Smooth muscle cell (in vitro differentiated cells): Measurements from ENCODE around the gene PSME1. TPM values are rescaled to one million over a fixed set of nuclear protein-coding genes. Genes with fewer than 3 reads are reported as not detected.

Experiments
- DNase-seq: peaks from one replicate; lab custom pipeline; 2025; ENCODE audit not compliant: unreplicated experiment; lab: John Stamatoyannopoulos, UW
- H2AFZ ChIP-seq: fragments of 200-600 bp; sonication (generic); 2 replicates; pipeline ENCODE4 v1.6.0; 2016; ENCODE audit warnings: antibody characterized with exemption, low read depth, mild to moderate bottlenecking
- H3F3A ChIP-seq: fragments of 200-600 bp; sonication (generic); 2 replicates; pipeline ENCODE4 v1.6.0; 2017; ENCODE audit warnings: antibody characterized with exemption, low read depth
- H3K27ac ChIP-seq: fragments of 200-600 bp; sonication (generic); 2 replicates; pipeline ENCODE4 v1.5.1; 2016; ENCODE audit warnings: low read depth, mild to moderate bottlenecking
- H3K27me3 ChIP-seq: fragments of 200-600 bp; sonication (generic); 2 replicates; pipeline ENCODE4 v1.6.1; 2016; ENCODE audit warnings: low read depth, mild to moderate bottlenecking
- H3K36me3 ChIP-seq: fragments of 200-600 bp; sonication (generic); 2 replicates; pipeline ENCODE4 v1.5.1; 2016; ENCODE audit warnings: low read depth
- H3K4me1 ChIP-seq: fragments of 200-600 bp; sonication (generic); 2 replicates; pipeline ENCODE4 v1.5.1; 2016; ENCODE audit warnings: low read depth
- H3K4me2 ChIP-seq: fragments of 200-600 bp; sonication (generic); 2 replicates; pipeline ENCODE4 v1.6.0; 2016; ENCODE audit warnings: mild to moderate bottlenecking
- H3K4me3 ChIP-seq: fragments of 200-600 bp; sonication (generic); 2 replicates; pipeline ENCODE4 v1.5.1; 2016; ENCODE audit warnings: mild to moderate bottlenecking
- H3K79me2 ChIP-seq: fragments of 200-600 bp; sonication (generic); 2 replicates; pipeline ENCODE4 v1.6.0; 2016; ENCODE audit warnings: low read depth, mild to moderate bottlenecking
- H3K9ac ChIP-seq: fragments of 200-600 bp; sonication (generic); 2 replicates; pipeline ENCODE4 v1.6.0; 2016; ENCODE audit warnings: low read depth
- H3K9me3 ChIP-seq: fragments of 200-600 bp; sonication (generic); replicated peaks from 2 replicates; pipeline ENCODE4 v1.5.1; 2016; ENCODE audit warnings: low read depth
- H4K20me1 ChIP-seq: fragments of 200-600 bp; sonication (generic); 2 replicates; pipeline ENCODE4 v1.6.0; 2016; ENCODE audit warnings: low read depth
- CTCF ChIP-seq: fragments of 200-600 bp; sonication (generic); IDR thresholded peaks from 2 replicates; pipeline ENCODE4 v1.5.1; 2017; ENCODE audit warnings: borderline replicate concordance, mild to moderate bottlenecking, antibody characterized with exemption; ENCODE audit not compliant: insufficient read depth, poor library complexity, severe bottlenecking
- WGBS: methylation state at CpG from one replicate; pipeline ENCODE4 v1.1.7; 2016; ENCODE audit warnings: low lambda C conversion rate; 5-methylcytosine and 5-hydroxymethylcytosine counted together
- polyA plus RNA-seq: library from polyadenylated mRNA; unstranded; fragments of >200 nt; fragmentation: Nextera tagmentation; extraction: Ambion mirVana; gene quantifications from 2 replicates; pipeline ENCODE4 v1.2.1, GENCODE V29; 2016
- total RNA-seq: library from RNA; depleted of rRNA; stranded (reverse); fragments of >200 nt; gene quantifications from 2 replicates; pipeline ENCODE4 v1.2.3, GENCODE V29; 2014

The PSME1 gene
- total and polyA plus RNA-seq, 2 experiments from 2014 or later = 41.4 to 94.1 TPM

DNA sequence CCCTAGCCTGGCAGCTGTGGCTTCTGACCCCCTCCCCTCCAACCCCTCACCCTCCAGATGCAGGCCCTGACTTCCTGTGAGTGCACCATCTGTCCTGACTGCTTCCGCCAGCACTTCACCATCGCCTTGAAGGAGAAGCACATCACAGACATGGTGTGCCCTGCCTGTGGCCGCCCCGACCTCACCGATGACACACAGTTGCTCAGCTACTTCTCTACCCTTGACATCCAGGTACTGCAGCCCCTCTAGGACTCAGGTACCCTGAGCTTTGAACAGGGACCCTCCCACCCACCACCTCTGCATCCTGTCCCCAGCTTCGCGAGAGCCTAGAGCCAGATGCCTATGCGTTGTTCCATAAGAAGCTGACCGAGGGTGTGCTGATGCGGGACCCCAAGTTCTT lies 19.1 kb downstream of the PSME1 start:
- TF ChIP-seq CTCF = no peak
- H3K4me1 ChIP-seq = no peaks in the 10 kb centered on the region
- no peak overlapping the region for H3K9ac ChIP-seq
- H3K27me3 ChIP-seq = no peaks in the 10 kb centered on the region
- no peaks in the 10 kb centered on the region for H4K20me1 ChIP-seq
- no peaks in the 10 kb centered on the region for H3K79me2 ChIP-seq
- no peak overlapping the region for H3K4me2 ChIP-seq
- no peaks in the 10 kb centered on the region for H3K9me3 ChIP-seq
- H3K4me3 ChIP-seq = no peak overlapping the region
- peaks cover 9% of the 10 kb centered on the region for H3F3A ChIP-seq
- no peak for DNase-seq
- WGBS = 100% methylated on average over 10 of the region's 10 CpGs
- H2AFZ ChIP-seq = no peak overlapping the region
- H3K36me3 ChIP-seq = no peaks in the 10 kb centered on the region
- H3K27ac ChIP-seq = no peak overlapping the region

DNA sequence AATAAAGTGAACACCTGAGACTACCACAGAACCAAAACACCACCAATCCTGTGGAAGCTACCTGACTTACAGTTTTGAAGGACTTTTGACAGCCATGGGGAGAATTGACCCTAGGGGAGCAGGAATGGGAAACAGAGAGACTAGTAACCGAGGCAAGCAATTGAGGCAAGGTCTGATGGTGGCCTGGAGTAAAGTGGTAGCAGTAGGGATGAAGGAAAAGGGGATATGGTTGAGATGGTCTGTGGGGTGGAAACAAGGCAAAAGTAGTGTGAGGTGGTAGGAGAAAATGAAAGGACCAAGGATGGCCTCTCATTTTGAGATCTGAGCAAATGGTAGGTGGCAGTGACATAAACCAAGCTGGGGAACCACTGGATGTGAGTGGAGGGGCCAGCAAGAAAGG lies 20.8 kb downstream of the PSME1 start:
- Histone ChIP-seq H2AFZ (no peak overlapping the region), H3K27me3 (no peaks in the 10 kb centered on the region), H4K20me1 (no peaks in the 10 kb centered on the region), H3K4me1 (peaks cover 4% of the 10 kb centered on the region), H3K79me2 (peaks cover 7% of the 10 kb centered on the region), H3K4me3 (no peak overlapping the region), H3F3A (peaks cover 14% of the 10 kb centered on the region), H3K9ac (no peak overlapping the region), H3K27ac (no peak overlapping the region), H3K9me3 (no peaks in the 10 kb centered on the region), H3K36me3 (no peaks in the 10 kb centered on the region), H3K4me2 (no peak overlapping the region)
- WGBS = 100% methylated on average over 1 of the region's 1 CpG
- no peak for TF ChIP-seq CTCF
- DNase-seq = no peak

- Histone ChIP-seq H3K4me1 (peaks cover 7% of the 10 kb centered on the region), H3K79me2 (peaks cover 12% of the 10 kb centered on the region), H3K4me2 (no peak overlapping the region), H3K9ac (no peak overlapping the region), H2AFZ (no peak overlapping the region), H3K27ac (no peak overlapping the region), H3K27me3 (no peaks in the 10 kb centered on the region), H3K4me3 (no peak overlapping the region), H4K20me1 (no peaks in the 10 kb centered on the region), H3K36me3 (no peaks in the 10 kb centered on the region), H3F3A (peaks cover 14% of the 10 kb centered on the region), H3K9me3 (no peaks in the 10 kb centered on the region)
- DNase-seq = no peak
- TF ChIP-seq CTCF = no peak
- WGBS = 95% methylated on average over 12 of the region's 12 CpGs
Measured at GRCh38 chr14:24157331-24157730, 21.3 kb downstream of the PSME1 start.

GRCh38 chr14:24159777-24160498 lies 23.9 kb downstream of the PSME1 start:
- no peaks in the 10 kb centered on the region for H3K36me3 ChIP-seq
- peaks cover 14% of the 10 kb centered on the region for H3F3A ChIP-seq
- H3K4me2 ChIP-seq = no peak overlapping the region
- no peak overlapping the region for H2AFZ ChIP-seq
- no peak for TF ChIP-seq CTCF
- 96% methylated on average over 11 of the region's 11 CpGs for WGBS
- H3K9me3 ChIP-seq = no peaks in the 10 kb centered on the region
- no peaks in the 10 kb centered on the region for H3K27me3 ChIP-seq
- peaks cover 7% of the 10 kb centered on the region for H3K4me1 ChIP-seq
- no peaks in the 10 kb centered on the region for H4K20me1 ChIP-seq
- H3K4me3 ChIP-seq = no peak overlapping the region
- H3K27ac ChIP-seq = peak overlapping the region; percentile 32
- DNase-seq = no peak
- H3K79me2 ChIP-seq = peaks cover 14% of the 10 kb centered on the region
- no peak overlapping the region for H3K9ac ChIP-seq
